HG03025 (cell line): Measurements from ENCODE around the gene IRAK4.
"Not testable (repeated sequence)": the region's sequence is repeated elsewhere in the genome, so short reads cannot be mapped to it uniquely, and the experiment has no call there.

Source experiments
- ATAC-seq: cut with Tn5 transposase; IDR thresholded peaks from one replicate; pipeline ENCODE4 v1.9.1; 2021; ENCODE audit warnings: mild to moderate bottlenecking, moderate library complexity; ENCODE audit not compliant: unreplicated experiment, low FRiP score

The IRAK4 gene

GRCh38 chr12:43758728-43759563, at the start of gene IRAK4, which contains the start of gene PUS7L:
Gene IRAK4, plus strand, starts transcription at chr12:43758951. Its CDS starts 9,161 bp downstream, at chr12:43768112.
Gene PUS7L, minus strand, starts transcription at chr12:43758790. Its CDS starts 3,545 bp downstream, at chr12:43755245.
- peak; percentile 95 for ATAC-seq

GRCh38 chr12:43711348-43711747, 47.4 kb upstream of the IRAK4 start:
- no peak for ATAC-seq

DNA sequence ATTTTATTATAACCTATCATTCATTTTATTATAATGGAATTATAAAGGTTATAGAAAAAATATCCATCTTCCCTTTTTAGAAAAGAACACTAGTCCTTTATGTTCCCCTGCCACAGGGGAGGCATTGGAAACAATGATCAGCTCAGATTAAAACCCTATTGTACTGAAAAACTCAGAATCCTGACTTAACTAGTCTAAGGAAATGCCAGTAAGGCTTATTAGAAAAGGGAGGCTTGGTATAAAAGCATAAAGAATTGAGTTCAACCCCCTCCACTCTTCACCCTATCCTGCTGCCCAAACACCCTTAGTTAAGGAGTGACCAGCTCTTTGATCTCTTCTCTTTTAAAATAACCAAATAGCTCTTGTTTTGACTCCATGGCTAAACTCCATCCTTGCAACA, 36.1 kb upstream of the IRAK4 start:
- ATAC-seq, result no peak

GRCh38 chr12:43723134-43723533, 35.6 kb upstream of the IRAK4 start:
- ATAC-seq, result no peak

GRCh38 chr12:43728117-43728516, 30.6 kb upstream of the IRAK4 start:
- no peak for ATAC-seq

- no peak for ATAC-seq
Measured at GRCh38 chr12:43728698-43729097, 30.1 kb upstream of the IRAK4 start.

DNA sequence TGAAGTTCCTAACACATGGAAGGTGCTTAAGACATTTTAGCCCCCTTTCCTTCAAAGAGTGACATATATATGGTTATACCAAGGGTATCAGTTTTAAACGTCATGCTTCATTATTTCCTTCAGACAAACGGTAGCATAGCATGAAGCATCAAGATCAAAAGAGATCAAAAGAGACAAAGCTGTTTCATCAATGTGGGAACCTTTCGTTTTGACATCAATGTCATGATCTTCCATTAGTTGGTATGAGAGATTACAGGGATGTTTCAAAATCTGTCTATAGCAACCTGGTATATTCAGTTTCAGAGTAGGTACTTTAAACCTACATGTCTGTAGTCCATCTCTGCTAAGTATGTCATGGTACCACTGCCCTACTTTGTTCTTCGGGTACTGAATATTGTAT, 28.5 kb upstream of the IRAK4 start:
- no peak for ATAC-seq

DNA sequence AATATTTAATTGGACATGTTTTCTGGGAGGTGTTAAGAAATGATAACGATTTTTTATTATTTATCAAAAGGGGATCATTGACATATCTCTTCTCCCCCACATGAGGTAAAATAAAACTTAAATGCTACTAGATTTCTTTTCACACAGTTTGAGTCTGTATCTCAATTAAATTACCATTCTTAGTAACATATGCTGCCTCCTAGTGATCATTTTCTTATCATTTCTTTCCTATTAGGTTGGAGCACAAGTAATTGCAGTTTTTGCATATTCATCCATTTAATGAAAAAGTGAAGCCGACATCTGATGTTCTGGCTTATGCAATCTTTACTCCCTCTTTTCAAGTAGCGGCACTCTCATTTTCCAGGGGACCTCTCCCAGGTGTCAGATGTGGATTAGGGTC, 25.1 kb upstream of the IRAK4 start:
- no peak for ATAC-seq

- no peak for ATAC-seq
Measured at GRCh38 chr12:43736927-43737440, 21.8 kb upstream of the IRAK4 start.

GRCh38 chr12:43737646-43738045, 21.1 kb upstream of the IRAK4 start:
- no peak for ATAC-seq

GRCh38 chr12:43740511-43741100, 18.1 kb upstream of the IRAK4 start:
- ATAC-seq, result peak; percentile 72

DNA sequence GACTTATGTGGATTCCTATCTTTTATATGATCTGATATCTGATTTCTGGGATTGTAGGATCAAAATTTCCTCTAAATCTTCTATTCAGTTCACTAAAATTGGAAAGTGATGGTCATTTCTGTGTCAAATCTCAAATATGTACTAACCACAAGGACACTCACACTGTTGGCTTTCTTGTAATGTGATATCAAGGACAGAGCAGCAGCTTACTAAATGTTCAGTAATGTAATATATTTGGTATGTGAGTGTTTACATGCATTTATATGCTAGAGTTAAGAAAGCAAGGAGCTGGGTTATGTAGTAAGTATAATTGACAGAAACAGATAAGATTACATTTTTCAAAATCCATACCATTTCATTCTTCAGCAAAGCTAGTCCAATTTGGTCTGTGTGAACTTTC, 16.6 kb upstream of the IRAK4 start:
- no peak for ATAC-seq

GRCh38 chr12:43744826-43745225, 13.9 kb upstream of the IRAK4 start:
- ATAC-seq, result no peak

- ATAC-seq, result no peak
Measured at GRCh38 chr12:43749016-43749415, 9.7 kb upstream of the IRAK4 start.

- no peak for ATAC-seq
Measured at GRCh38 chr12:43750814-43751213, 7.9 kb upstream of the IRAK4 start.

- not testable (repeated sequence) for ATAC-seq
Measured at GRCh38 chr12:43751360-43751759, 7.4 kb upstream of the IRAK4 start.

- no peak for ATAC-seq
Measured at GRCh38 chr12:43754015-43754414, 4.7 kb upstream of the IRAK4 start.

DNA sequence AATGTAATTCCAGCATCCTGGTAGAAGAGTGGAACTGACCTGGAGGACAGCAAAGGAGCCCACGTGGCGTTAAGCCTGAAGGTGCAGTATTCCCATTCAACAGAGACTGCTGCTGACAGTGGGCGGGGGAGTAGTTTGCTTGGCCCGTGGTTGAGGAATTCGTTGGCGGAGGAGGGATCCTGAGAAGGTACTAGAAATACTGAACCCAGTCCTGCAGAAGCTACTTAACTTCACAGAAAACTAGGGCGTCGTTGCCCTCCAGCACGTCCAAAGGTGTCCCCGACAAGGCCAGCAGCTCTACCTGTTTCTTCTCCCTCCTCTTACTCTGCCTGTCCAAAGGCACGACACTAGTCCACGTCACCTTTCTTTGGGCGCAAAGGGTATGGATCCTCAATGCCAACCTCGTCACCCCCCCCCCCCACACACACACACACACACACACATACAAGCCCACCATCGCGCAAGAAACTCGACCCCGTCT, 464 bp upstream of the IRAK4 start:
- ATAC-seq, result no peak

- ATAC-seq, result no peak
Measured at GRCh38 chr12:43760396-43760795, 1.6 kb downstream of the IRAK4 start.

GRCh38 chr12:43761500-43761899, 2.7 kb downstream of the IRAK4 start:
- ATAC-seq, result no peak

DNA sequence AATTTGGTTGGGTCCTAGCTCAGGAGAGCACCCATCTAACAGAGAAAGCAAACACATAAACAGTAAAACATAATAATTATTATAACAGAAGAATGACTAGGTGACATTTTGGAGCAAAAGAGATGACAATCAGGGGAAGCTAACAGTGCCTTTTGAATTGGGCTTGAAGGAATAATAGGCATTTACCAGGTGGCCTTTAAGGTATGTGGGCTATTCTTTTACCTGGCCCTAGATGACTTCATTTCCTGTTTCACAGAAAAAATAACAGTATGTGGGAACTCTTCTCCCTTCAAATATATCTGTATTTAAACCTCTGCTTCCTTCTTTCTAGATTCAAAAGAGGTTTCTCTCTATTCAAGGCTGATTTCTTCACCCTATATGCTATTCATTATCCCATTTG, 3.8 kb downstream of the IRAK4 start:
- no peak for ATAC-seq

DNA sequence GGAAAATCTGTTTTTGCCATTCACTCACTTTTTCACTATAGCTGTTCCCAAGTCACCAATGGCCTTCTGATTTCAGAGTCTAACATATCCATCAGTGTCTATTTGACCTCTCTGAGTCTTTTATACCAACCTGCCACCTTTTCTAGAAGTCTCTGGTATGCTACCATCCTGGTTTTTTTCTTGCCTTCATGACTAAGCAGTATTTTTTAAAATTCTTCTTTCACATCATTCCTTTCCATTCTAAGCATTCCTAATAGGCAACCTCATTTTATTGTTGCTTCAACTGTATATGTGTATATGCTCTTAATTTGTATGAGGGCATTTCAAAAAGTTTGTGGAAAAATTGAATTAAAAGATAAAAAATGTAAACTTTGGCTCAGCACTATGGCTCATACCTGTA, 5.0 kb downstream of the IRAK4 start:
- no peak for ATAC-seq
